Caco-2 (cell line): Measurements from ENCODE around the gene SAMD4B. TPM values are rescaled to one million over a fixed set of nuclear protein-coding genes. Genes with fewer than 3 reads are reported as not detected.

Source experiments
- BruUV-seq: library from RNA; stranded (reverse); fragments of 400-500 nt; replicated peaks from 2 replicates; lab custom pipeline; 2021; lab: Mats Ljungman, UMichigan
- CTCF ChIA-PET: fragments of 300-600 bp; sonication (Branson Sonifier 250); formaldehyde crosslinking; loops from one replicate; lab custom pipeline; 2022; ENCODE audit warnings: antibody characterized with exemption; lab: Charles Lee
- POLR2A ChIA-PET: fragments of 300-600 bp; sonication (Branson Sonifier 250); formaldehyde crosslinking; loops from one replicate; lab custom pipeline; 2022; ENCODE audit warnings: antibody characterized with exemption; lab: Charles Lee
- DNase-seq, 2 experiments: peaks; one replicate each; pipeline versions ENCODE4 v3.0.0 to v3.0.0-alpha.2; 2020 to 2022
- H3K27me3 ChIP-seq: replicated peaks from 2 replicates; pipeline ENCODE4 v1.6.0; 2011; ENCODE audit warnings: low read length; ENCODE audit not compliant: control insufficient read depth, insufficient read depth
- H3K36me3 ChIP-seq: 2 replicates; pipeline ENCODE4 v1.5.1; 2011; ENCODE audit warnings: low read length; ENCODE audit not compliant: control insufficient read depth, insufficient read depth
- H3K4me1 ChIP-seq: fragments of 250-450 bp; sonication (Bioruptor Pico); 2 replicates; pipeline ENCODE4 v1.5.1; 2020; ENCODE audit warnings: mild to moderate bottlenecking
- H3K4me3 ChIP-seq: 2 replicates; pipeline ENCODE4 v1.5.1; 2011; ENCODE audit warnings: low read depth, mild to moderate bottlenecking, control low read depth, low read length
- H3K9me3 ChIP-seq: fragments of 250-450 bp; sonication (Bioruptor Pico); 2 replicates; pipeline ENCODE4 v1.5.1; 2020; ENCODE audit warnings: mild to moderate bottlenecking, moderate library complexity
- H3K27ac Mint-ChIP-seq: one replicate; pipeline ENCODE4 v1.8.0; 2022; ENCODE audit warnings: mixed read lengths; ENCODE audit not compliant: unreplicated experiment
- H3K27me3 Mint-ChIP-seq: one replicate; pipeline ENCODE4 v1.8.0; 2022; ENCODE audit warnings: mixed read lengths; ENCODE audit not compliant: insufficient read depth, unreplicated experiment
- H3K36me3 Mint-ChIP-seq: one replicate; pipeline ENCODE4 v1.8.0; 2022; ENCODE audit warnings: mild to moderate bottlenecking, mixed read lengths; ENCODE audit not compliant: insufficient read depth, unreplicated experiment
- H3K4me1 Mint-ChIP-seq: one replicate; pipeline ENCODE4 v1.8.0; 2022; ENCODE audit warnings: low read depth, mixed read lengths; ENCODE audit not compliant: unreplicated experiment
- H3K4me3 Mint-ChIP-seq: one replicate; pipeline ENCODE4 v1.8.0; 2022; ENCODE audit warnings: mild to moderate bottlenecking, moderate library complexity, mixed read lengths; ENCODE audit not compliant: unreplicated experiment
- H3K9me3 Mint-ChIP-seq: one replicate; pipeline ENCODE4 v1.8.0; 2022; ENCODE audit warnings: mixed read lengths; ENCODE audit not compliant: unreplicated experiment
- intact Hi-C: fragments of 100-400 bp; cut with micrococcal nuclease; formaldehyde crosslinking; loops from one replicate; pipeline ENCODE4 v1.10.0; 2022; ENCODE audit not compliant: unreplicated experiment
- total RNA-seq: library from RNA; stranded (reverse); gene quantifications from 2 replicates; pipeline ENCODE4 v1.2.3, GENCODE V29; 2022
- TF ChIP-seq, protein P1 (sequence below), 2 experiments: fragments of 200-600 bp in 1 of 2; IDR thresholded peaks; 1 replicate in 1 of 2; 2 replicates in 1 of 2; pipeline versions ENCODE4 v1.5.1 to v1.8.0; 2011 to 2022; ENCODE audit warnings: antibody characterized with exemption in 1 of 2, control low read depth in 1 of 2, inconsistent platforms in 1 of 2, low read depth in 1 of 2, low read length in 1 of 2, mild to moderate bottlenecking in 1 of 2, moderate library complexity in 1 of 2; ENCODE audit not compliant: insufficient read depth in 1 of 2, severe bottlenecking in 1 of 2, unreplicated experiment in 1 of 2

The SAMD4B gene
- total RNA-seq, 1 experiment from 2014 or later = 132 TPM

- no TSS peak for BruUV-seq
- ChIA-PET CTCF (interaction anchor here (0.6 kb wide), 1 partner anchor 100 kb away, joined by 3 read pairs; no protein-coding TSS in a partner anchor), POLR2A (no interaction called here)
- Mint-ChIP-seq H3K36me3 (peaks cover 55% of the 10 kb centered on the region), H3K27ac (peak overlapping the region; percentile 91), H3K4me1 (peaks cover 49% of the 10 kb centered on the region), H3K27me3 (no peaks in the 10 kb centered on the region), H3K9me3 (no peaks in the 10 kb centered on the region), H3K4me3 (peak overlapping the region; percentile 86)
- TF ChIP-seq, protein P1, sequence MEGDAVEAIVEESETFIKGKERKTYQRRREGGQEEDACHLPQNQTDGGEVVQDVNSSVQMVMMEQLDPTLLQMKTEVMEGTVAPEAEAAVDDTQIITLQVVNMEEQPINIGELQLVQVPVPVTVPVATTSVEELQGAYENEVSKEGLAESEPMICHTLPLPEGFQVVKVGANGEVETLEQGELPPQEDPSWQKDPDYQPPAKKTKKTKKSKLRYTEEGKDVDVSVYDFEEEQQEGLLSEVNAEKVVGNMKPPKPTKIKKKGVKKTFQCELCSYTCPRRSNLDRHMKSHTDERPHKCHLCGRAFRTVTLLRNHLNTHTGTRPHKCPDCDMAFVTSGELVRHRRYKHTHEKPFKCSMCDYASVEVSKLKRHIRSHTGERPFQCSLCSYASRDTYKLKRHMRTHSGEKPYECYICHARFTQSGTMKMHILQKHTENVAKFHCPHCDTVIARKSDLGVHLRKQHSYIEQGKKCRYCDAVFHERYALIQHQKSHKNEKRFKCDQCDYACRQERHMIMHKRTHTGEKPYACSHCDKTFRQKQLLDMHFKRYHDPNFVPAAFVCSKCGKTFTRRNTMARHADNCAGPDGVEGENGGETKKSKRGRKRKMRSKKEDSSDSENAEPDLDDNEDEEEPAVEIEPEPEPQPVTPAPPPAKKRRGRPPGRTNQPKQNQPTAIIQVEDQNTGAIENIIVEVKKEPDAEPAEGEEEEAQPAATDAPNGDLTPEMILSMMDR (IDR thresholded peaks at IDR 0.05; ENCODE audit: insufficient read depth in 1 of 2, low read depth in 1 of 2, low read length in 1 of 2, severe bottlenecking in 1 of 2, unreplicated experiment in 1 of 2) = no peak
- Histone ChIP-seq H3K4me1 (peaks cover 55% of the 10 kb centered on the region), H3K27me3 (no peaks in the 10 kb centered on the region), H3K4me3 (no peak overlapping the region), H3K9me3 (no peaks in the 10 kb centered on the region), H3K36me3 (no peaks in the 10 kb centered on the region; the same call in 1 of the 2 replicates)
- DNase-seq = peak; percentile 41 to 80
- intact Hi-C loops = no loop called here
Observed at GRCh38 chr19:39304701-39305571, 37.3 kb upstream of the SAMD4B start.

GRCh38 chr19:39306075-39306474, 36.1 kb upstream of the SAMD4B start:
- intact Hi-C loops = no loop called here
- H3K4me1 ChIP-seq = peaks cover 65% of the 10 kb centered on the region
- no peaks in the 10 kb centered on the region for H3K27me3 Mint-ChIP-seq
- H3K4me3 Mint-ChIP-seq = peak overlapping the region; percentile 86
- no TSS peak for BruUV-seq
- ChIA-PET POLR2A (no interaction called here), CTCF (interaction anchor here (0.6 kb wide), 1 partner anchor 55 kb away, joined by 9 read pairs; no protein-coding TSS in a partner anchor)
- H3K27ac Mint-ChIP-seq = peak overlapping the region; percentile 91
- TF ChIP-seq, protein P1 (IDR thresholded peaks at IDR 0.05; ENCODE audit: insufficient read depth in 1 of 2, low read depth in 1 of 2, low read length in 1 of 2, severe bottlenecking in 1 of 2, unreplicated experiment in 1 of 2) = no peak
- peaks cover 60% of the 10 kb centered on the region for H3K36me3 Mint-ChIP-seq
- no peaks in the 10 kb centered on the region for H3K27me3 ChIP-seq
- no peak for DNase-seq
- no peak overlapping the region for H3K4me3 ChIP-seq
- H3K4me1 Mint-ChIP-seq = peaks cover 59% of the 10 kb centered on the region
- H3K9me3 ChIP-seq = no peaks in the 10 kb centered on the region
- H3K36me3 ChIP-seq = no peaks in the 10 kb centered on the region; the same call in 1 of the 2 replicates
- no peaks in the 10 kb centered on the region for H3K9me3 Mint-ChIP-seq

DNA sequence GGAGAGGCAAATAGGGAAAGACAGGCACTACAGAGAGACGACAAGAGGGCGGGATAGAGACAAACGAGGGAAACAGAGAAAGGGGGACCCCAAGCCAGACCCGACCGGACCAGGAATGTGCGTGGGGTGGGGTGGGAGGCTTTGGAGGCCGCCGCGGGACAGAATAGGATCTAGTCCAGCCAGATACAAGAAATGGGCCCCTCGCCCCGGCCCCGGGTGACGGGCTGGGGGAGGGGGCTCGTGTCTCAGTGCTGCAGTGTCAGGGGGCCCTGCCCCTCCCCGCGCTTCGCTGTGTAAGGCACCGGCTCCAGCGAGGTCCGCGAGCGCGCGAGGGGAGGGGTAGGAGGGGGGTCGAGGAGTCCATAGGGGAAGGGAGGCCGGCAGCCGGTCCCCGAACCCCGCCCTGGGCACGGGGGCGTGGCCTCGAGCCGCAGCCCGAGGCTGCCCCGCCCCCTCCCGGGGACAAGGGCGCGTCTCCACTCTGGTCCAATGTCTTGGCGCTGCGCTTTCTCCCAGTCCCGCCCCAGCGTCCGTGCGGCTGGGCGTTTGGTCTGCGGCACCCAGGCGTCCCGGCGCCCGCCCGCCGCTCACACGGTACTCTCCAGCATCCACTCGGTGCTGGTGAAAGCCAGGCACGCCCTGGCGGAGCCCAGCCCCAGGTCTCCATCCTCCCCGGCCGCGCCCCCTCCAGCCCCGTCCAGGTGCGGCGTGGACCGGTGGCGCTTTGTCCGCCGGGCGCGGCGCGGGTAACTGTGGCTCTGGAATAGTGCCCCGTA, 35.0 kb upstream of the SAMD4B start:
- ChIA-PET POLR2A (interaction anchor here (0.7 kb wide), 1 partner anchor 33 kb away, joined by 4 read pairs; no protein-coding TSS in a partner anchor), CTCF (no interaction called here)
- TF ChIP-seq, protein P1 (IDR thresholded peaks at IDR 0.05; ENCODE audit: insufficient read depth in 1 of 2, low read depth in 1 of 2, low read length in 1 of 2, severe bottlenecking in 1 of 2, unreplicated experiment in 1 of 2) = no peak
- Histone ChIP-seq H3K9me3 (no peaks in the 10 kb centered on the region), H3K4me3 (peak overlapping the region; percentile 65), H3K27me3 (no peaks in the 10 kb centered on the region), H3K36me3 (no peaks in the 10 kb centered on the region; the same call in 1 of the 2 replicates), H3K4me1 (peaks cover 59% of the 10 kb centered on the region)
- BruUV-seq = no TSS peak
- intact Hi-C loops = no loop called here
- Mint-ChIP-seq H3K4me1 (peaks cover 60% of the 10 kb centered on the region), H3K27ac (peak overlapping the region; percentile 91), H3K4me3 (peak overlapping the region; percentile 86), H3K9me3 (no peaks in the 10 kb centered on the region), H3K27me3 (no peaks in the 10 kb centered on the region), H3K36me3 (peaks cover 71% of the 10 kb centered on the region)
- peak; percentile 89 to 91 for DNase-seq
